HCEC 1CT (cell line): ENCODE results near the gene TMEM38A.
A peak's percentile ranks its signal among the peaks of the same experiment; 100 is the strongest.
"Not testable (repeated sequence)": the region's sequence is repeated elsewhere in the genome, so short reads cannot be mapped to it uniquely, and the experiment has no call there.

Source experiments
- DNase-seq: peaks from one replicate; pipeline ENCODE4 v3.0.0-alpha.2; 2017

TMEM38A gene

DNA sequence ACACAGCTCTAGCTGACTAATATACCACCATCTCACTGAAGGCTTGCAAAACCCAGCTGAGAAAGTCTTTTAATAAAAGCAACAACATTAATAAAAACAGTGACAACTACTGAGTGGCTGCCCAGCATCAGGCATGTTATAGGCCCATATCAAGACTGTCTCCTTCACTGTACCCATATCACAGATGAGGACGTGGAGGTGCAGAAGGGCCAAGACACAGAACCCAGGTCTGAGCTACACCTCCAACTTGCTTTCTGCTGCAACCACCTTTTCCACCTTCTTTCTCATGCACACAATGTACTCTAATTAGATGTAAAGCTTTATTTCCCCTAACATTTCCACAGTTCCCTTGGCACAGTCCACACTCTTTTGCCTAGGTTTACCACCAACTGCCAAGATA lies 22.3 kb upstream of the TMEM38A start:
- no peak for DNase-seq

DNA sequence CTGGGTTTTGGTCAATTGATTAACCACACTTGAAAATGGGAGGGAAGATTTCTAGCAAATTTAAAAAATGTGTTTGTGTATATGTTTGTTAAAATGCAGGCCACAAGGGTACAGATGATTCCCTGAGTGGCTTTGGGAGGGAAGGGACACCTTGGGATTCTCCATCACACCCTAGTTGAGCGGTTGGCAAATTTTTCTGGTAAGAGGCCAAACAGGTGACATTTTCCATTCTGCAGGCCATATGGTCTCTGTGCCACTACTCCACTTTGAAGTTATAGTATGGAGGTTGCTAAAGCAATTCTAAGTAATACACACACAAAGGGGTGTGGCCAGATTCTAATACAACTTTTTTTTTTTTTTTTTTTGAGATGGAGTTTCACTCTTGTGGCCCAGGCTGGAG lies 20.0 kb upstream of the TMEM38A start:
- no peak for DNase-seq

- no peak for DNase-seq
These were observed 19.2 kb upstream of the TMEM38A start for GRCh38 chr19:16641695-16642094.

DNA sequence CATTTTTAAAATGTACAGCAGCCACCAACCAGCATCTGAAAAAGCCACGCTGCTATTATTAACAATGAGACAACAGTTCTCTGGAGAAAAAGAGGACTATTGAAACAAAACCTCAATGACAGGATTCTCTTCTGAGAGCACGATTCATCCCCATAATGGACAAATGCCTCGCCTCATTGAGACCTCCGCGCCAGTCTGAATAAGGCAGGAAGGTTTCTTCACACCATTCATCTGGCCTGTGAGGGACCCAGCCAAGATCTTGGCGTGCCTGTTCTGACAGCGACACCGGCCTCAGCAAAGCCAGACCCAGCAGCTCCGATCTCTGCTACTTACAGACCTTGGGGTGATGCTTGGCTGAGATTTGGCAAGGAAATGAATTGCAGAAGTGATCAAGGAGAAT lies 15.8 kb upstream of the TMEM38A start:
- no peak for DNase-seq

GRCh38 chr19:16649734-16650133 lies 11.2 kb upstream of the TMEM38A start:
- DNase-seq: no peak

- no peak for DNase-seq
These were observed 10.1 kb upstream of the TMEM38A start for GRCh38 chr19:16650821-16651220.

- DNase-seq: not testable (repeated sequence)
These were observed 9.3 kb upstream of the TMEM38A start for GRCh38 chr19:16651421-16652188.

- DNase-seq: no peak
These were observed 8.1 kb upstream of the TMEM38A start for GRCh38 chr19:16652854-16653253.

- no peak for DNase-seq
These were observed 6.8 kb upstream of the TMEM38A start for GRCh38 chr19:16654140-16654539.

DNA sequence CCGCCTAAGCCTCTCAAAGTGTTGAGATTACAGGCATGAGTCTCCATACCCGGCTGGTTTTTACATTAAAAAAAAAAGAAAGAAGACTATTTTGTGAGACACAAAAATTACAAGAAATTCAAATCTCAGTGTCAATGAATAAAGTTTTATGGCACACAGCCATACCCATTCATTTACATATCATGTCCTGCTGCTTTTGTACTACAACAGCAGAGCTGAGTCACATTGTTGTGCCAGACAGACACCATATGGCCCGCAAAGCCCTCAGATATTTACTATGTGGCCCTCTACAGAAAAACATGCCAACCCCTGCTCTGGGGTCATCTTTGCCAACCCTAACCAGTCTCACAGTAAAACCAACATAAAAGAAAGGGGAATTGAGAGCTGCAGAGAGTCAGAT lies 6.3 kb upstream of the TMEM38A start:
- peak; percentile 28 for DNase-seq

DNA sequence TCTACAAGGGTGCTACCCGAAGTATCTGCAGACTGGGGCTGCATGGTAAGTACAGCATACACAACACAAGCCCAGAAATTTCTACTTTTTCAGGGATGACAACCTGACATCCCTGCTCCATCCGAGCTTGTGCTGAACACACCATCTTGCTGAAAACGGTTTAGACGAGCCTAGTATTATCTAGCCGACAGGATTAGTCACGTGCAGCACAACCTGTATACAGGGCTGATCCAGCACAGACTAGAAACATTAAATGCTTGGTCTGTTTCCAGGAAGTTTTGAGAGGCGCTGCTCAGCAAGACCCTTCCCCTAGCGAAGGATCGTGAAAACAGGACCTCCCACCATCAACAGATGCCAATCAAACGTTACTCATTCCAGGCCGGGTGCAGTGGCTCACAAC lies 5.2 kb upstream of the TMEM38A start:
- no peak for DNase-seq

DNA sequence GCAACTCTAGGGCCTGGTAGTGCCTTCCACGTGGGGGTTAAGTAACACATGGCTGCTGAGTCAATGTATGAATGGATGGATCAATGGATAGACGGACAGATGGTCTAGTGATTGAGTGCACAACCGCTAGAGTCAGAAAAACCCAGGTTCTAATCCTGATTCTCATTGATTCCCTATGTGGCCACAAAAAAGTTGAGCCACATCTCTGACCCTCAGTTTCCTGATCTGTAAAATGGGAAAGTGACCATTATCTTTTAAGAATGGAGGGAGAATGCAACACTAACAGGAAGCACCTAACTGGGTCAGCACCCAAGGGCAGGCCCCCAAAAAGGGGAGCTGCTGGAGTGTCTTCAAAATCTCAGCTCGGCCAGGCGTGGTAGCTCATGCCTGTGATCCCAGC lies 3.6 kb upstream of the TMEM38A start:
- DNase-seq: no peak

- DNase-seq: no peak
These were observed 1.5 kb upstream of the TMEM38A start for GRCh38 chr19:16659464-16659831.

- DNase-seq: peak; percentile 99
These were observed 869 bp upstream of the TMEM38A start, which contains the start of gene SMIM7 for GRCh38 chr19:16659832-16660708. Gene SMIM7 (minus strand): TSS chr19:16660144. CDS start chr19:16660110, 34 bp downstream.

DNA sequence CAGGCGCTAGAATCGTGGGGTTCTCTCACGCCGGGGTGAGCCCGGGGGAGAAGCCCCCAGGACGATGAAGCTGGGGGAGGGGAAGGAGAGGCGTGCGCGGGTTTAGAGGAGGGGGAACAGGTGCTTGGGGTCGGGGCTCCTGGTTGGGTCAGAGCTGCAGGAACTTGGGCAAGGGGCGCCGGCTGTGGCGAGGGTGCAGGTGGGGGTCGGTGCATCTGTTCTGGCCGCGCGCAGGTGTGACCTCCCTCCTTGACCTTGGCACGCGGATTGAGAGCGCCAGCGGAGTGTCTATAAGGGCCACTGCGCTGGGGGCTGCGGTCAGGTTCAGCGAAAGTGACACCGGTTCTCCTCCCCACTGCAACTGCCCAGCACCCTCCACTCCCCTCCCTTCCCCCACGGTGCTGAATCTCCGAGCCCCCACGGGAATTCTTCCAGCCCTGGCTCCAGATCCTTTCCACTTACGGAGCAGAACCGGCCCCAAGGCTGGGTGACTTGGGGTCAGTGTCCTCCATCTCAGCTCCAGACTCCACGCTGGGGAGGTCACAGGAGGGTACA lies 618 bp downstream of the TMEM38A start:
- DNase-seq: no peak

- no peak for DNase-seq
These were observed 7.2 kb downstream of the TMEM38A start for GRCh38 chr19:16668176-16668575.

GRCh38 chr19:16668702-16669101 lies 7.8 kb downstream of the TMEM38A start:
- DNase-seq: not testable (repeated sequence)

DNA sequence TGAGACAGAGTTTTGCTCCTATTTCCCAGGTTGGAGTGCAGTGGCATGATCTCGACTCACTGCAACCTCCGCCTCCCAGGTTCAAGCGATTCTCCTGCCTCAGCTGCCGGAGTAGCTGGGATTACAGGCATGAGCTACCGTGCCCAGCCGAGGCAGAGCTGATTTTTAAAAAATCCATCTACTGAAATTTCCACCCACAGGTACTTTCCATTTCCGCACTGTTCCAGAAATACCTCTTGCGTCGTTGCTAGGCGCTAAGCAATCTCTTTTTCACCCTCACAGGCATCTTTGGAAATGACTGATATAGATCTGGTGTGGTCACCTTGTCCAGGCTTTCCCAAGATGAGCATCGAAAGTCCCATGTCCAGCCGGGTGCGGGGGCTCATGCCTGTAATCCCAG lies 9.4 kb downstream of the TMEM38A start:
- no peak for DNase-seq

DNA sequence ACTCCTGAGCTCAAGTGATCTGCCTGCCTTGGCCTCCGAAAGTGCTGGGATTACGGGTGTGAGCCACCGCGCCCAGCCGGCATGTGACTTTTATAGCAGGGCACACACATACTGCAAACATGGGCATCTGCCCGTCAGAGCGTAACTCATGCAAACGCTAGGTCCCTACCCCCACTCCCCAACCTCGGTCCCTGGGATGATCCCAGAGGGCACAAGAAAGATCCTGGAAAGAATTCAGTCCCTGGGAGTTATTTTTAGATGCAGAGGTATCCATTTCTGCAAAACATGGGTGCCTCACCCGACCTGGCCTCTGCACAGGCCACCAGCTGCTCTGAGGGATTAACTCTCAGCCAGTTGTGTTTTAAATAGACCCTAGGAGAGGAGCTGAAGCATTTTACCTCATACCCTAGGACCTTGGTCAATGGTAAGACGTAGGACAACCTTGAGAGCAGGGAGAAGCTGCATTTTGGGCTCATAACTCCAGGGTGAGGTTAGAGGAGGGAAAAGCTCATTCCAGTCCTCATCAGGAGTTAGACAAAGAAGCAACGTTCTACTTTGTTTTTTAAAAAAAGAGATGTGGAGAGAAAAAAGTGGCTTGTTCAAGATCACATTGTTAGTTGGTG lies 10.8 kb downstream of the TMEM38A start:
- no peak for DNase-seq

DNA sequence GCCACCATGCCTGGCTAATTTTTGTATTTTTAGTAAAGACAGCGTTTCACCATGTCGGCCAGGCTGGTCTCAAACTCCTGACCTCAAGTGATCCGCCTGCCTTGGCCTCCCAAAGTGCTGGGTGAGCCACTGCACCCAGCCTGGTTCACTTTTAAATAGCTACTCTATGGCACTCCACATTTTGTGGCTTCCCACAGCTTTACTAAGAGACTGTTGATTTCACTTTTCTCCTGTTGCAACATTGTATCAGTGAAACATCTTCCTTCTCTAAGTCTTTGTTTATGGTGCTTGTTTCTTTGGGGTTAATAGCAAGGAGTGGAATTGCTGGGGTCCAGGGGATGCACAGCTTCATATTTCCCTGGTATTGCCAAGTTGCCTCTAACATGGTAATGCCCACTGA lies 12.3 kb downstream of the TMEM38A start:
- no peak for DNase-seq

DNA sequence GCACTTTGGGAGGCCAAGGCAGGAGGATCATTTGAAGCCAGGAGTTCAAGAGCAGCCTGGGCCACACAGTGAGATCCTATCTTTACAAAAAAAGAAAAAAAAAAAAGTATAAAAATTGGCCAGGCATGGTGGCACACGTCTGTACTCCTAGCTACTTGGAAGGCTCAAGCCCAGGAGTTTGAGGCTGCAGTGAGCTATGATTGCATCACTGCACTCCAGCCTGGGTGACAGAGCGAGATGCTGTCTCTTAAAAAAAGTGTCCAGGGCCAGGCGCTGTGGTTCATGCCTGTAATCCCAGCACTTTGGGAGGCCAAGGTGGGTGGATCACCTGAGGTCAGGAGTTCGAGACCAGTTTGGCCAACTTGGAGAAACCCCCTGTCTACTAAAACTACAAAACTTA lies 12.9 kb downstream of the TMEM38A start:
- not testable (repeated sequence) for DNase-seq

DNA sequence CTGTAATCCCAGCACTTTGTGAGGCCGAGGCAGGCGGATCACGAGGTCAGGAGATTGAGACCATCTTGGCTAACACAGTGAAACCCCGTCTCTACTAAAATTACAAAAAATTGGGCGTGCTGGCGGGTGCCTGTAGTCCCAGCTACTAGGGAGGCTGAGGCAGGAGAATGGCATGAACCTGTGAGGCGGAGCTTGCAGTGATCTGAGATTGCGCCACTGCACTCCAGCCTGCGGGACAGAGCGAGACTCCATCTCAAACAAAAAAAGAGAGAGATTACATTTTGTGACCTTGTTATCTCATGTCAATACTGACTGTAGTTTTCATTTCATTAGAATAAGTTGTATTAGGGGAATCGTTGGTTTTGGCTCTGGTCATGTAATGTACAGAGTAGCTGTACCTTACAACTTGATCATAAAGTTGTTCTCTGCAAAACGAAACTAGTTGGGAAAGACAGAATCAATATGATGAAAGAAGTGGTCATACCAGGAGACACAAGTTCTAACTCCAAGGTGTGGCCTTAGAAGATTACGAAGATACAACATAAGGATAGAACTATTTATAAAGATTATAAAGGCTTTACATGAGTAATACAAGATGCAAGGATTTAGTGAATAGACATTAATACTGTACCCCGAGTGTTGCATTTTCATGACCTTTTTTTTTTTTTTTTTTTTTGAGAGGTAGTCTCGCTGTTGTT lies 15.3 kb downstream of the TMEM38A start:
- DNase-seq: no peak

- no peak for DNase-seq
These were observed 16.1 kb downstream of the TMEM38A start for GRCh38 chr19:16677055-16677454.
